ENCODE data around the gene ZNF74.
"Not testable (repeated sequence)": the region's sequence is repeated elsewhere in the genome, so short reads cannot be mapped to it uniquely, and the experiment has no call there.

Gene ZNF74

GRCh38 chr22:20400606-20401375 lies 6.8 kb downstream of the ZNF74 start:
- no peak for DNase-seq (ENCODE audit: low read depth)

- DNase-seq (ENCODE audit: low read depth), result no peak
These were observed 7.5 kb downstream of the ZNF74 start for GRCh38 chr22:20401376-20402014.

- DNase-seq (ENCODE audit: low read depth), result no peak
These were observed 9.2 kb downstream of the ZNF74 start for GRCh38 chr22:20402960-20403778.

- DNase-seq (ENCODE audit: low read depth), result no peak
These were observed 9.8 kb downstream of the ZNF74 start for GRCh38 chr22:20403779-20404140.

GRCh38 chr22:20404881-20405280 lies 10.9 kb downstream of the ZNF74 start:
- DNase-seq (ENCODE audit: low read depth), result no peak

GRCh38 chr22:20405291-20405930 lies 11.5 kb downstream of the ZNF74 start:
- DNase-seq (ENCODE audit: low read depth), result no peak

GRCh38 chr22:20405931-20406685 lies 12.2 kb downstream of the ZNF74 start:
- no peak for DNase-seq (ENCODE audit: low read depth)

- DNase-seq (ENCODE audit: low read depth), result no peak
These were observed 12.9 kb downstream of the ZNF74 start for GRCh38 chr22:20406686-20407408.

GRCh38 chr22:20407829-20408228 lies 13.9 kb downstream of the ZNF74 start:
- no peak for DNase-seq (ENCODE audit: low read depth)

- no peak for DNase-seq (ENCODE audit: low read depth)
These were observed 14.9 kb downstream of the ZNF74 start for GRCh38 chr22:20408891-20409290.

- DNase-seq (ENCODE audit: low read depth), result not testable (repeated sequence)
These were observed 15.4 kb downstream of the ZNF74 start for GRCh38 chr22:20409385-20409784.

- DNase-seq (ENCODE audit: low read depth), result no peak
These were observed 18.7 kb downstream of the ZNF74 start for GRCh38 chr22:20412474-20413216.

GRCh38 chr22:20413217-20414058 lies 19.5 kb downstream of the ZNF74 start:
- no peak for DNase-seq (ENCODE audit: low read depth)

- DNase-seq (ENCODE audit: low read depth), result no peak
These were observed 20.1 kb downstream of the ZNF74 start for GRCh38 chr22:20414059-20414440.

- no peak for DNase-seq (ENCODE audit: low read depth)
These were observed 20.5 kb downstream of the ZNF74 start for GRCh38 chr22:20414450-20414849.

GRCh38 chr22:20415241-20415640 lies 21.3 kb downstream of the ZNF74 start:
- not testable (repeated sequence) for DNase-seq (ENCODE audit: low read depth)

GRCh38 chr22:20415699-20416098 lies 21.7 kb downstream of the ZNF74 start:
- not testable (repeated sequence) for DNase-seq (ENCODE audit: low read depth)

- peak; percentile 58 for DNase-seq (ENCODE audit: low read depth)
These were observed 24.3 kb downstream of the ZNF74 start for GRCh38 chr22:20418211-20418788.

GRCh38 chr22:20419664-20419951 lies 25.7 kb downstream of the ZNF74 start:
- DNase-seq (ENCODE audit: low read depth), result no peak

All from activated gamma-delta T cell treated with anti-CD3 and anti-CD28 coated beads, Interleukin-2, amount 50 U/mL, for 16 hours (primary cell).